Transverse colon (tissue), 4 donors: ENCODE results near the gene CHMP5.

Experiments used
- EP300 ChIP-seq: sonication (generic); formaldehyde crosslinking; IDR thresholded peaks from one replicate; pipeline ENCODE4 v1.6.1; 2017; ENCODE audit warnings: antibody characterized with exemption, low read depth
- POLR2A ChIP-seq: fragments of 450-650 bp; IDR thresholded peaks from one replicate; pipeline ENCODE4 v1.6.1; 2016; ENCODE audit warnings: antibody characterized with exemption, mild to moderate bottlenecking, moderate library complexity
- POLR2AphosphoS5 ChIP-seq, 3 donors: sonication (generic); formaldehyde crosslinking; IDR thresholded peaks; one replicate each; pipeline ENCODE4 v1.6.1; 2016; ENCODE audit warnings: antibody characterized with exemption in 3 of 3
- TF ChIP-seq, protein P1 (sequence below), 5 experiments: fragments of 200-600 bp in 3 of 5; fragments of 450-650 bp in 2 of 5; sonication (generic) in 3 of 5; IDR thresholded peaks; 1 replicate in 2 of 5; 2 replicates in 3 of 5; pipeline ENCODE4 v1.5.1; 2016 to 2017; ENCODE audit warnings: antibody characterized with exemption in 5 of 5, inconsistent platforms in 3 of 5, mild to moderate bottlenecking in 2 of 5, moderate library complexity in 1 of 5

DNA sequence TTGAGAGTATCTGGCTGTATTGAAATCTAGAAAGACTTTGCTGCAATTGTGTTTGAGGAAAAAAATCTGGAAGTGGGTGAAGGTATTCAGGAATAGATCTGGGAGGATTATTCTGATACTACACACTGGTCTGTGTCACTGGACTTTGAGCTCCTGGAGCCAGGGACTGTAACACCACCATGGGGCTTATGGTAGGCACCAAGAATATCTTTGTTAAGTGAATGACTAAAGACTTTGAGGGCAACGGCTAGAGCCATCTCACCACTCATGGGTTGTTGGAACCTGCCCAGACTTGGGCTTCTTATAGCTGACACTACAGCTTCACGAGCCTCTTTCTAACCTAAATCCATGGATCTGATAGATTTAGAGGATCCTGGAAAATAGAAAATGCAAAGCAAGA, 35.7 kb downstream of the CHMP5 start:
- TF ChIP-seq POLR2AphosphoS5 (IDR thresholded peaks at IDR 0.05) (no peak), POLR2A (no peak), EP300 (no peak)
- TF ChIP-seq, protein P1, sequence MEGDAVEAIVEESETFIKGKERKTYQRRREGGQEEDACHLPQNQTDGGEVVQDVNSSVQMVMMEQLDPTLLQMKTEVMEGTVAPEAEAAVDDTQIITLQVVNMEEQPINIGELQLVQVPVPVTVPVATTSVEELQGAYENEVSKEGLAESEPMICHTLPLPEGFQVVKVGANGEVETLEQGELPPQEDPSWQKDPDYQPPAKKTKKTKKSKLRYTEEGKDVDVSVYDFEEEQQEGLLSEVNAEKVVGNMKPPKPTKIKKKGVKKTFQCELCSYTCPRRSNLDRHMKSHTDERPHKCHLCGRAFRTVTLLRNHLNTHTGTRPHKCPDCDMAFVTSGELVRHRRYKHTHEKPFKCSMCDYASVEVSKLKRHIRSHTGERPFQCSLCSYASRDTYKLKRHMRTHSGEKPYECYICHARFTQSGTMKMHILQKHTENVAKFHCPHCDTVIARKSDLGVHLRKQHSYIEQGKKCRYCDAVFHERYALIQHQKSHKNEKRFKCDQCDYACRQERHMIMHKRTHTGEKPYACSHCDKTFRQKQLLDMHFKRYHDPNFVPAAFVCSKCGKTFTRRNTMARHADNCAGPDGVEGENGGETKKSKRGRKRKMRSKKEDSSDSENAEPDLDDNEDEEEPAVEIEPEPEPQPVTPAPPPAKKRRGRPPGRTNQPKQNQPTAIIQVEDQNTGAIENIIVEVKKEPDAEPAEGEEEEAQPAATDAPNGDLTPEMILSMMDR (IDR thresholded peaks at IDR 0.05): no peak
